Epithelial cell of proximal tubule (primary cell): ENCODE measurements around the gene ADRA2A. TPM values are rescaled to one million over a fixed set of nuclear protein-coding genes. Genes with fewer than 3 reads are reported as not detected.

Experiments
- DNase-seq: peaks from one replicate; pipeline ENCODE4 v3.0.0-alpha.2; 2011; ENCODE audit warnings: low read depth
- H3K4me3 ChIP-seq: 2 replicates; pipeline ENCODE4 v1.5.1; 2011; ENCODE audit warnings: low read depth, mild to moderate bottlenecking, low read length
- total RNA-seq: library from RNA; depleted of rRNA; stranded (reverse); fragments of >200 nt; gene quantifications from 2 replicates; pipeline ENCODE4 v1.2.3, GENCODE V29; 2015
- TF ChIP-seq, protein P1 (sequence below): conservative IDR thresholded peaks from 2 replicates; pipeline ENCODE4 v1.5.1; 2012; ENCODE audit warnings: low read depth, mild to moderate bottlenecking, low read length

ADRA2A gene
- total RNA-seq, 1 donor from 2014 or later: 0.06 TPM

DNA sequence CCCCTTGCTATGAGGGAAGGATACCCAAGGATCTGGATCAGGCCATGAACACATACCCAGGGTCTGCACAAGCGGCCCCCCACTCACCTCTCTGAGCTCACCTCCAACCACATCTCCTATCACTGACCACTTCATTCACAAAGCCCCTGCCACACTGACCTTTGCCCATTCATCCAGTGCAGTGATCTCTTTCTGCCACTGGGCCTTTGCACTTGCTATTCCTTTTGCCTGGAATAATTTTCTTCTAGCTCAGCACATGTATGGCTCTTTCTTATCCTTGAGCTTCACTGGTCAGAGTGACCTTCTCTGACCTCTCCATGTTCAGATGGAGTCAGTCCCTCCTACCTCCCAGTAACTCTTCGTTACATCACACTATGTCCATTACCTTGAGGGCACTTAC, 48.3 kb downstream of the ADRA2A start:
- TF ChIP-seq, protein P1, sequence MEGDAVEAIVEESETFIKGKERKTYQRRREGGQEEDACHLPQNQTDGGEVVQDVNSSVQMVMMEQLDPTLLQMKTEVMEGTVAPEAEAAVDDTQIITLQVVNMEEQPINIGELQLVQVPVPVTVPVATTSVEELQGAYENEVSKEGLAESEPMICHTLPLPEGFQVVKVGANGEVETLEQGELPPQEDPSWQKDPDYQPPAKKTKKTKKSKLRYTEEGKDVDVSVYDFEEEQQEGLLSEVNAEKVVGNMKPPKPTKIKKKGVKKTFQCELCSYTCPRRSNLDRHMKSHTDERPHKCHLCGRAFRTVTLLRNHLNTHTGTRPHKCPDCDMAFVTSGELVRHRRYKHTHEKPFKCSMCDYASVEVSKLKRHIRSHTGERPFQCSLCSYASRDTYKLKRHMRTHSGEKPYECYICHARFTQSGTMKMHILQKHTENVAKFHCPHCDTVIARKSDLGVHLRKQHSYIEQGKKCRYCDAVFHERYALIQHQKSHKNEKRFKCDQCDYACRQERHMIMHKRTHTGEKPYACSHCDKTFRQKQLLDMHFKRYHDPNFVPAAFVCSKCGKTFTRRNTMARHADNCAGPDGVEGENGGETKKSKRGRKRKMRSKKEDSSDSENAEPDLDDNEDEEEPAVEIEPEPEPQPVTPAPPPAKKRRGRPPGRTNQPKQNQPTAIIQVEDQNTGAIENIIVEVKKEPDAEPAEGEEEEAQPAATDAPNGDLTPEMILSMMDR: no peak
- DNase-seq: no peak
- no peak overlapping the region for H3K4me3 ChIP-seq

DNA sequence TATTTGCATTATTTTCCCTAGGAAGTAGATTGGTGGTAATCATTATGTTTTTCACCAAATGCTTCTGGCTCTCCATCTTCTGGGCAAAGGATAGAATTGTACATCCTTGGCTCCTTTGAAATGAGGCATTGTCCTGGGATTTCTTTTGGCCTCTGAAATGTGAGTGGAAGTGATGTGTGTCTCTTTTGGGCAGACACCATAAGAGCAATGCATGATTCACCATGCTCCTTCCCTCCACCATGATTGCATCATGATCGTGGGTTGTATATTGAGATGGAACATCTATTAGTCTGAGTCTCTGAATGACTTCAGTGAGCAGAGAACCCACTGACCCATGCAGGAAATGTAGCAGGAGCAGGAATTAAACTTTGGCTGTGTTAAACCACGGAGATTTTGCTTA, 49.2 kb downstream of the ADRA2A start:
- peak; percentile 74 for DNase-seq
- H3K4me3 ChIP-seq: no peak overlapping the region
- TF ChIP-seq, protein P1: no peak

DNA sequence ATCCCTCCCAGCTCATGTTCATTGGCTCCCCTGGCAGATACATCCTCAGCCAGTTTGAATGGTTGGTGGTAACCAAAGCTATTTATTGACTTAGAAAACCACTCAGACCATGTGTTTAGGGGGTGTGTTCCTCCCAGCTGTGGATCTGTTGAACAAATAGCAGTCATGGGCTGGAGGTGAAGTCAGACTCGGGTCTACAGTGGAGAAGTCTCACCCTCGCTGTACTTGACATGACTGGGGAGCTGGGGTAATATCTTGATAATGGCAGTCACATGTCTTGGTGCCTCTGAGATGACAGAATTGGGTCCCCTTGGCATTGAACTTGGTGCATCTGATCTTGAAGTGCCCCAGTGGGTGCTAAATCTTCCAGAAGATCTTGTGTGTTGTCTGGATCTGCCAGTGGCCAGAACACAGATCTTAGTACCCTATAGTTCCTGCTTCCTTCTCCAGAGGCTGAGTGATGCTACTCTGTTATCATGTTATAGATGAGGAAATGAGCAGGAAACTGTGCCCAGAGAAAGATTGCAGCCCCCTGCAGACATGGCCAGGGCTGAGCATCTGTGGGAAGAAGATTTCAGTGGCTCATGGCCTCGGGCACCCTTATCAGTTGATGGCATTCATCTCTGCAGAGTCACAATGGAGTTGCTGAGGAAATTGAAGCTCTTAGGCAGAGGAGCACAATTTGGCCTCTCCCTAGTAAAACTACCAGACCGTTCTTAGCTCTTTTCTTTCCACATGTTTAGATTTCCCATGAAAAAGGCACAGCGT, 50.4 kb downstream of the ADRA2A start:
- no peak for DNase-seq
- no peak overlapping the region for H3K4me3 ChIP-seq
- TF ChIP-seq, protein P1: no peak

DNA sequence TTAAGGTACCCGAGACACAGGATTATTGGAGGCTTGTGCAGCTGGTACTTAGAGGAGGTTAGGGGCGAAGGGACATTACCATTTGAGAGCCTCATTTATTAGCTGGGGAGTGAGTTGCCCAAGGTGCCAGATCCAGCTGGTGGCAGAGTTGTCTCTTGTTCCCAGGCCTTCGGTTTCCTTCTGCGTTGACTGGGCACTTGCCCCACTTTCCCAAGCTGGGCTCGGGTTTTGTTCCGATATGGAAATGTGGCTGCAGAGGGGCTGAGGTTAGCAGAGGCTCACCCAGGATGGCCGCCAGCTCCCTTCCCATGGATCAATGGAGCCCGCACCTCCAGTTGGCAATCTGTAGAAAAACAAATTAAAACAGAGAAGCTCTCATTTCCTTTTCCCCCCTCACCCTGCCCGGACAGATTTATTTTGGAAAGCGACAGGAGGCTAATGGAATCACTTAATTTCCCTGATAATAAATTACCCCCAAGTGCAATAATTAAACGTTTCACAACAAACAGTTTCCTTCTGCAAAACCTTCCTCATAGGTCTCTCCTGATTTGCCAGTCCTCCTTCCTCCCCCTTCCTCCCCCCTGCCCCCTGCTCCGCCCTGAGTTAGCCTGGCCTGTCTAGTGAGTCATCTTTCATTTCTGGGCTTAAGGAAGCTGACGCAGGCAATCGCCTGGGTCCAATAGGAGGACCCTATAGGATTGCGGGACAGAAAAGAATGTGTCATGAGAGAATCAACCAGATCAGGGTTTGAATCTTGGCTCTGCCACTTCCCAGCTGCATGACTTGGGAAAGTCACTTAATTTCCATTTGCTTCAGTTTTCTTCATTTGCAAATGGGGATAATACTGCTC, 51.7 kb downstream of the ADRA2A start:
- TF ChIP-seq, protein P1: no peak
- peak; percentile 43 for DNase-seq
- H3K4me3 ChIP-seq: no peak overlapping the region

DNA sequence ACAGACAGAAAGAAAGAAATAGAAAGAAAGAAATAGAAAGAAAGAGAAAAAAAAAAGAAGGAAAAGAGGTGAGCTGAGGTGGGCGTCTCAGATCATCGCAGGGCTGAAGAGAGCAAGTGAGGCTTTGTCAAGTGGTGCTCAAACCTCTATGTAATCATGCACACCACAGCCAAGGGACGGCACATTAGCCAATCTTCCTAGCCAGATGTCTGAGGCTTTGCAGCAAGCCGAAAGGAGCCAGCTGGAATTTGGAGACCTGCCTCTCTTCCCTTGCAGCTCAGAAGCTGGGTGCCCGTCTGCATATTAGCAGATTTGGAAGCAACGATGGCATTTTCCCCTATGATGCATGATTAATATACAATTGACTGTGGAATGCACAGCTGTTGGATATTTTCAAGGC, 52.5 kb downstream of the ADRA2A start:
- no peak for DNase-seq
- no peak overlapping the region for H3K4me3 ChIP-seq
- TF ChIP-seq, protein P1: no peak

DNA sequence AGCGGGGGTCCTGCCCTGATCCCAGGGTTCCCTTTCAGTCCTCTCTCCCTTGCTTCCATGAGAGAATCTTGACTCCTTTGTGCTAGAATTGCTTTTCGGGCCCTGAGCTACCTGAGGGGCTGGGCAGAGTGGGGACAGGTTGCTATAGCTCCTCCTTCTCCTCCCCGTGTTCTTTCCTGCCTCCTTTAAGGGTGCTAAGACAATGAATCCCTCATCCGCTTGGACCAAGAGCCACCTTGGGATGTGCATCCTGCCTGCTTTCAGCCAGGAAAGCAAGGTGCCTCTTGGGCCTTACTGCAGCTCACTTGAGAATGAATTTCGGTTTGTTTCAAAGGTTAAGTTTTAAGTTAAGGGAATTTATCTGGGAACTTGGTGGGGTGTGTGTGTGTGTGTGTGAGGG, 53.6 kb downstream of the ADRA2A start:
- DNase-seq: no peak
- TF ChIP-seq, protein P1: no peak
- no peak overlapping the region for H3K4me3 ChIP-seq

Other genes starting within 250 kb of the ADRA2A start
- 3.6 and 55.5 TPM in 2 replicates for gene PDCD4, start 205.1 kb upstream of the ADRA2A start, total RNA-seq
- gene BBIP1, start 157.8 kb upstream of the ADRA2A start, total RNA-seq: 18.8 and 27.0 TPM in 2 replicates
- gene SHOC2, start 157.4 kb upstream of the ADRA2A start, total RNA-seq: 14.1 and 21.8 TPM in 2 replicates